T-helper 2 cell (primary cell): ENCODE measurements around the gene SOX5.
"Not testable (repeated sequence)": the region's sequence is repeated elsewhere in the genome, so short reads cannot be mapped to it uniquely, and the experiment has no call there.

ENCODE experiments used
- DNase-seq, 5 experiments: peaks; one replicate each; pipeline versions ENCODE4 v3.0.0 to v3.0.0-alpha.2; 2012 to 2022

The SOX5 gene

GRCh38 chr12:23533699-23534098 lies 415.8 kb downstream of the SOX5 start:
- DNase-seq, result no peak

- DNase-seq, result no peak
Observed at GRCh38 chr12:23533265-23533664, 416.2 kb downstream of the SOX5 start.

- no peak for DNase-seq
Observed at GRCh38 chr12:23528316-23528715, 421.2 kb downstream of the SOX5 start.

- no peak for DNase-seq
Observed at GRCh38 chr12:23525450-23526072, 423.9 kb downstream of the SOX5 start.

GRCh38 chr12:23523339-23523738 lies 426.1 kb downstream of the SOX5 start:
- no peak for DNase-seq

- not testable (repeated sequence) for DNase-seq
Observed at GRCh38 chr12:23519444-23519843, 430.0 kb downstream of the SOX5 start.

GRCh38 chr12:23515785-23516184 lies 433.7 kb downstream of the SOX5 start:
- DNase-seq, result not testable (repeated sequence)

GRCh38 chr12:23510484-23510883 lies 439.0 kb downstream of the SOX5 start:
- no peak for DNase-seq

GRCh38 chr12:23509832-23510231 lies 439.6 kb downstream of the SOX5 start:
- DNase-seq, result not testable (repeated sequence)

GRCh38 chr12:23507785-23508184 lies 441.7 kb downstream of the SOX5 start:
- DNase-seq, result not testable (repeated sequence)

- DNase-seq, result not testable (repeated sequence)
Observed at GRCh38 chr12:23505736-23506135, 443.7 kb downstream of the SOX5 start.

GRCh38 chr12:23504641-23505399 lies 444.6 kb downstream of the SOX5 start:
- no peak for DNase-seq

GRCh38 chr12:23504043-23504442 lies 445.4 kb downstream of the SOX5 start:
- no peak for DNase-seq

- no peak for DNase-seq
Observed at GRCh38 chr12:23503544-23503943, 445.9 kb downstream of the SOX5 start.

GRCh38 chr12:23502259-23502658 lies 447.2 kb downstream of the SOX5 start:
- no peak for DNase-seq

- no peak for DNase-seq
Observed at GRCh38 chr12:23495472-23495871, 454.0 kb downstream of the SOX5 start.

GRCh38 chr12:23493672-23494071 lies 455.8 kb downstream of the SOX5 start:
- no peak for DNase-seq

GRCh38 chr12:23491029-23491428 lies 458.4 kb downstream of the SOX5 start:
- DNase-seq, result not testable (repeated sequence)

- no peak for DNase-seq
Observed at GRCh38 chr12:23488130-23488529, 461.3 kb downstream of the SOX5 start.

- DNase-seq, result no peak
Observed at GRCh38 chr12:23484238-23484637, 465.2 kb downstream of the SOX5 start.

- DNase-seq, result no peak
Observed at GRCh38 chr12:23482571-23482970, 466.9 kb downstream of the SOX5 start.
